ENCODE measurements around the gene S100P. TPM values are rescaled to one million over a fixed set of nuclear protein-coding genes. Genes with fewer than 3 reads are reported as not detected.

Gene S100P
- total RNA-seq, 1 donor from 2014 or later, result not detected

- H3K27me3 ChIP-seq (ENCODE audit: low read depth), result no peaks in the 10 kb centered on the region
- H3K4me1 ChIP-seq, result peaks cover 10% of the 10 kb centered on the region
- H3K9me3 ChIP-seq (replicated peaks), result no peaks in the 10 kb centered on the region
- intact Hi-C loops (cut with micrococcal nuclease), result no loop called here
- TF ChIP-seq, protein P1, sequence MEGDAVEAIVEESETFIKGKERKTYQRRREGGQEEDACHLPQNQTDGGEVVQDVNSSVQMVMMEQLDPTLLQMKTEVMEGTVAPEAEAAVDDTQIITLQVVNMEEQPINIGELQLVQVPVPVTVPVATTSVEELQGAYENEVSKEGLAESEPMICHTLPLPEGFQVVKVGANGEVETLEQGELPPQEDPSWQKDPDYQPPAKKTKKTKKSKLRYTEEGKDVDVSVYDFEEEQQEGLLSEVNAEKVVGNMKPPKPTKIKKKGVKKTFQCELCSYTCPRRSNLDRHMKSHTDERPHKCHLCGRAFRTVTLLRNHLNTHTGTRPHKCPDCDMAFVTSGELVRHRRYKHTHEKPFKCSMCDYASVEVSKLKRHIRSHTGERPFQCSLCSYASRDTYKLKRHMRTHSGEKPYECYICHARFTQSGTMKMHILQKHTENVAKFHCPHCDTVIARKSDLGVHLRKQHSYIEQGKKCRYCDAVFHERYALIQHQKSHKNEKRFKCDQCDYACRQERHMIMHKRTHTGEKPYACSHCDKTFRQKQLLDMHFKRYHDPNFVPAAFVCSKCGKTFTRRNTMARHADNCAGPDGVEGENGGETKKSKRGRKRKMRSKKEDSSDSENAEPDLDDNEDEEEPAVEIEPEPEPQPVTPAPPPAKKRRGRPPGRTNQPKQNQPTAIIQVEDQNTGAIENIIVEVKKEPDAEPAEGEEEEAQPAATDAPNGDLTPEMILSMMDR (IDR thresholded peaks at IDR 0.05; ENCODE audit: borderline replicate concordance), result no peak
- no peak overlapping the region for H3K4me3 ChIP-seq
- no peaks in the 10 kb centered on the region for H3K36me3 ChIP-seq
- H3K27ac ChIP-seq (replicated peaks), result no peak overlapping the region
- DNase-seq, result no peak
Measured at GRCh38 chr4:6734165-6734786, 40.6 kb downstream of the S100P start.

DNA sequence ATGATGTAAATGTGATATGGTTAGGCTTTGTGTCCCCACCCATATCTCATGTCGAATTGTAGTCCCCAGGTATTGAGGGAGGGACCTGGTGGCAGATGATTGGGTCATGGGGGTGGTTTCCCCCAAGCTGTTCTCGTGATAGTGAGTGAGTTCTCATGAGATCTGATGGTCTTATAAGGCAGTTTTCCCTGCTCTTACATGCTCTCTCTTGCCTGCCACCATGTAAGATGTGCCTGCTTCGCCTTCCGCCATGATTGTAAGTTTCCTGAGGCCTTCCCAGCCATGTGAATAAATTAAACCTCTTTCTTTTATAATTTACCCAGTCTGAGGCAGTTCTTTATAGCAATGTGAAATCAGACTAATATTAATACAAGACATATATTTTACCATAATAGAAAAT, 46.2 kb downstream of the S100P start:
- H3K4me3 ChIP-seq, result no peak overlapping the region
- intact Hi-C loops (cut with micrococcal nuclease), result no loop called here
- no peak for DNase-seq
- H3K9me3 ChIP-seq (replicated peaks), result no peaks in the 10 kb centered on the region
- no peak overlapping the region for H3K27ac ChIP-seq (replicated peaks)
- no peaks in the 10 kb centered on the region for H3K27me3 ChIP-seq (ENCODE audit: low read depth)
- TF ChIP-seq, protein P1 (IDR thresholded peaks at IDR 0.05; ENCODE audit: borderline replicate concordance), result no peak
- H3K36me3 ChIP-seq, result no peaks in the 10 kb centered on the region
- H3K4me1 ChIP-seq, result no peaks in the 10 kb centered on the region

DNA sequence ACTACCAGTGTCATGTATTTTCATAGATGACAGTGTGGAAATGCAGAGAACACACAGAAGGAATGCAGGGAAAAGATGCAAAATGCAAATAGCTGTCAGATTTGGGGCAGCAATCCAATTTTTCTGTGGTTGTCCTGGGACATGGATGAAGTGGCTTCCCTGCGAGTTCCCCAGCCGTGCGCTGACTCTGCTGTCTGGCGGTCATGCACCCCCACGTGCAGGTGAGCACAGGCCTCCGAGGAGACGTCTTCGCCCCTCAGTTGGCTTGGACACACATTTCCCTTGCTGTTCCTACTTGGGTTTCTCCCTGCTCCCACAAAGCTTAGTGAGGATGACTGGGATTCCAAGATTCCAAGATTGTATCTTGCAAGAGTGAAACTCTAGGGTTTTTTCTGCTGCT, 46.7 kb downstream of the S100P start:
- Histone ChIP-seq H3K4me1 (no peaks in the 10 kb centered on the region), H3K36me3 (no peaks in the 10 kb centered on the region), H3K27me3 (ENCODE audit: low read depth) (no peaks in the 10 kb centered on the region), H3K27ac (replicated peaks) (no peak overlapping the region), H3K9me3 (replicated peaks) (no peaks in the 10 kb centered on the region), H3K4me3 (no peak overlapping the region)
- no peak for DNase-seq
- intact Hi-C loops (cut with micrococcal nuclease), result no loop called here
- TF ChIP-seq, protein P1 (IDR thresholded peaks at IDR 0.05; ENCODE audit: borderline replicate concordance), result no peak

DNA sequence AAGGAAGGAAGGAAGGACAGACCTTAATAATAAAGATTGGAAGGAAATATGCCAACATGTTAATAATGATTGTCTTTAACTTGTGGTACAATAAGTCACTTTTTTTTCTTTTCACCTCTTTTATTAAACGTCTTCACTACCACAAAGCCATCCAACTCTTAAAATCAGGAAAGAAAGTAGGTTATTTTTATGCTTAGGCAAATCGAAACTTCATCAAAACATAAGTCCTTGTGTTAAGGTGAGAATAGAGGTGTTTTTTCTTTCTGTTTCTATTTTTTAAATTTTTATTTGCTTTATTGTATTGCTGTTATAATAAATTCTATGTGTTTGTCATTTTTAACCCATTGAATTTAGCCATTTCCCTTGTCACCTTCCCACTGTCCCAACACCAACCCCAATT, 48.8 kb downstream of the S100P start:
- TF ChIP-seq, protein P1 (IDR thresholded peaks at IDR 0.05; ENCODE audit: borderline replicate concordance), result no peak
- Histone ChIP-seq H3K36me3 (no peaks in the 10 kb centered on the region), H3K27me3 (ENCODE audit: low read depth) (no peaks in the 10 kb centered on the region), H3K4me3 (no peak overlapping the region), H3K9me3 (replicated peaks) (no peaks in the 10 kb centered on the region), H3K27ac (replicated peaks) (no peak overlapping the region), H3K4me1 (peaks cover 13% of the 10 kb centered on the region)
- DNase-seq, result no peak
- intact Hi-C loops (cut with micrococcal nuclease), result no loop called here

GRCh38 chr4:6742989-6743388, 49.3 kb downstream of the S100P start:
- no peak for DNase-seq
- H3K9me3 ChIP-seq (replicated peaks), result no peaks in the 10 kb centered on the region
- H3K4me3 ChIP-seq, result no peak overlapping the region
- no peak overlapping the region for H3K27ac ChIP-seq (replicated peaks)
- H3K27me3 ChIP-seq (ENCODE audit: low read depth), result no peaks in the 10 kb centered on the region
- intact Hi-C loops (cut with micrococcal nuclease), result no loop called here
- no peaks in the 10 kb centered on the region for H3K36me3 ChIP-seq
- TF ChIP-seq, protein P1 (IDR thresholded peaks at IDR 0.05; ENCODE audit: borderline replicate concordance), result no peak
- H3K4me1 ChIP-seq, result peaks cover 18% of the 10 kb centered on the region

Other genes with a start within 250 kb of the S100P start
- gene PPP2R2C, start 221.3 kb upstream of the S100P start, total RNA-seq, result 9.7 TPM
- gene MAN2B2, start 118.7 kb upstream of the S100P start, total RNA-seq, result 18.5 TPM
- 223 TPM for gene MRFAP1, start 53.2 kb upstream of the S100P start, total RNA-seq
- gene MRFAP1L1, start 16.0 kb downstream of the S100P start, total RNA-seq, result 41.5 TPM
- gene BLOC1S4, start 22.3 kb downstream of the S100P start, total RNA-seq, result 7.1 TPM
- 82.5 TPM for gene KIAA0232, start 88.8 kb downstream of the S100P start, total RNA-seq
- gene TBC1D14, start 215.9 kb downstream of the S100P start, total RNA-seq, result 36.1 TPM

All from left ventricle myocardium inferior (tissue), 1 donor.